ENCODE data around the gene ST3GAL4. TPM values are rescaled to one million over a fixed set of nuclear protein-coding genes. Genes with fewer than 3 reads are reported as not detected.
"Not testable (repeated sequence)": the region's sequence is repeated elsewhere in the genome, so short reads cannot be mapped to it uniquely, and the experiment has no call there.

Gene ST3GAL4
- total RNA-seq, 1 donor from 2014 or later: 15.8 TPM

DNA sequence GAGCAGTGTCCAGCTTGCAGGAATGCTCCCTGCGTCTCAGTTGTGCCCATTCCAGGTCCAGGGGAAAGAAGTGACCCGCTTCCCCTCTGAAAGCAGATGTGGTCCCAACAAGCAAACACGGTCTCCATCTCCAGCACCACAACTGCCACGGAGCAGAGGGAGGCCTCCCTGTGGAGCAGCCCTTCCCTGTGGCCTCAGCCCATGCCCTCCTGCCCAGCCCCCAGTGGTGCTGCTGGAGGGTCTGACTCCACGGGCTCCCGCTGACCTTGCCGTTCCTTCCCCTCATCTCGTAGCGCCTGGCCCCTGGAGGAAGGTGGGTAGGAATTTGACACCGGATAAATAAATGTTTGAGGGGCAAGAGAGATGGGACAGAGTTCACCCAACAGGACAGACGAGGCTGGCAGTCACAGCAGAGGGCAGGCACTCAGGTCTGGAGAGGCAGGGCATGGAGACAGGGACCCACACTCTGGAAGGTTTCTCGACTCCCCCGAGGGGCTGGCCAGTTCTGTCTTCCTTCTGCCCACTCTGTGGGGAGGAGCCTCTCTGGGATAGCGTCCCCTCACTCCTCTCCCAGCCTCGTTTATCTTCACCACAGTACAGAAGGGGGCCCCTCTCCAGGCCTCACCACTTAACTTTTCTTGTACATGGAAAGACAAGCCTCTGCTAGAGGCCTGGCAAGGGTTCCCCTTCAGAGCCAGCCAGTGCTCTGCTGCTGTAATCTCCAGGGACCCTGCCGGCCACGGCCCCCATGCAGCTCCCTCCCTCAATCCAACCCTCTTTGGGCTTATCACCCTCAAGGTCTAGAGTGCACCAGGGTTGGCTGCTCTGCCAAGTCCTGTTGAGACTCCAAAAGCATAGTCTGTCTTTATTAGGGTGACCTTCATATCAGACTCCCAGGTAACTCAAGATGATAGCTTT lies 7.5 kb upstream of the ST3GAL4 start:
- no peak for DNase-seq

DNA sequence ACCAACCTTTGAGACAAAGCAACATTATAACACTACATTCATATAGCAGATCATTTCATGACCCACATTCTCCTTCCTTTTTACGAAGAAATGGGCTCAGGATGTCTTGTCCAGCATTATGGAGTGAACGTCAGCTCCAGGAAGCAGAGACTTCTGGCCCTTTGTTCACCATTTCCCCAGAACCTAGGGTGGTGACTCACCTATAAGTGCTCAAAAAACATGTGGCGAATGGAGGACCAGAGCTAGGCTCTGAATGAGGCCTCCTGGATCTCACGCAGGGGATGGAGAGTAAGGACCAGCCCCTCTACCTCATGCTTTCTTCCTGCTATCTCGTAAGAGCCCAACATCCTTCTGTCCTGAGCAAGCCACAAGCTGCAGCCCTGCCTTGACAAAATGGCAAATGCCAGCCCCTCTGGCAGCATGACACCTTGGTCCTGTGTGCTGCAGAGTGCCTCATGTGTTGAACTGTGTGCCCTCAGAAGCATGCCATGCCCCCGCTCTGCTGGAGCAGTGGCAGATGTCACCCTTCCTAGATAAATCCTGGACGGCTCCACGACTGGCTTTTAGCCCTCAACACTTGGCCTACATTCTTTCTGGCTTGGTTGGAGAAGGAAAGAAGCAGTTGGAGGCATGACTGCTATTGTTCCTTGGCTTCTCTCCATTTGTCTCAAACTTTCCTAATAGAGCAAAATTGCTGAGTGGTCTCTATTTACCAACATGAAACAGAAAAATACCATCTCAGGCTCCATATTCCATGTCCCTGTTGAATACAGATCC lies 6.5 kb upstream of the ST3GAL4 start:
- DNase-seq: peak; percentile 92

DNA sequence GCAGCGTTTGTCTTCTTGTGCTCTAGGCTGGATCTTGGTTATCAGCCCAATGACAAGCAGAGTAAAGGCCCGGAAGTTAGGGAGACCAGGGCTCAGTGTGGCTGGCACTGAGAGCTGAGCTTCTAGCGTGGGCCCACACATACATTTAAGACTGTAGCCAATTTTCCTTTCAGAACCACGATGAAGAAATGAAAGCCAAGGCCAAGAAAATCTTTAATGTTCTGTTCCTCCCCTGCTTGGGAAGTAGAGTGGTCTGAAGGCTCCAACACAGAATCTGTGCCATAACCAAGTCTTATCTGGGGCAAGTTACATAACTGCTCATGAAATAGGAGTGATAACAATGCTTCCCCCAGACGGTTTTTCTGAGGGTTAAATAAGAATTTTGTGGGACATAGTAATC lies 4.7 kb upstream of the ST3GAL4 start:
- no peak for DNase-seq

DNA sequence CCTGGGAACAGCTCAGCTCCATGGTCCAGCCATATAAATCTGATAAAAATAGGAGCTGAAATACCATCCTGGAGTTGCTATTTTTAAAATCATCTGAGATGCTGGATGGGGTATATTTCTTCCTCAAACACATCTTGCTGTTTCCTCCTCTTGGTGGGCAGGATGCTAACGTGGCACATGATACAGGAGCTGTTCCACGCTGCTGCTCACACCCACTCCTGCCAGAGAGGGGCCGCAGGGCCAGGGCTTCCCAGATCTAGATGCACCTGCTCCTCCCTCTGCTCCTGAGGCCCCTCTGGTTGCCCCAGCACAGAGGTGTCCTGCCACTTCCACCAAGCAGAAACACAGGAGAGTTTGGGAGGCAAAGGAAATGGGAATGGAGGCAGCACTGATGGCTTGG lies 3.3 kb upstream of the ST3GAL4 start:
- DNase-seq: no peak

DNA sequence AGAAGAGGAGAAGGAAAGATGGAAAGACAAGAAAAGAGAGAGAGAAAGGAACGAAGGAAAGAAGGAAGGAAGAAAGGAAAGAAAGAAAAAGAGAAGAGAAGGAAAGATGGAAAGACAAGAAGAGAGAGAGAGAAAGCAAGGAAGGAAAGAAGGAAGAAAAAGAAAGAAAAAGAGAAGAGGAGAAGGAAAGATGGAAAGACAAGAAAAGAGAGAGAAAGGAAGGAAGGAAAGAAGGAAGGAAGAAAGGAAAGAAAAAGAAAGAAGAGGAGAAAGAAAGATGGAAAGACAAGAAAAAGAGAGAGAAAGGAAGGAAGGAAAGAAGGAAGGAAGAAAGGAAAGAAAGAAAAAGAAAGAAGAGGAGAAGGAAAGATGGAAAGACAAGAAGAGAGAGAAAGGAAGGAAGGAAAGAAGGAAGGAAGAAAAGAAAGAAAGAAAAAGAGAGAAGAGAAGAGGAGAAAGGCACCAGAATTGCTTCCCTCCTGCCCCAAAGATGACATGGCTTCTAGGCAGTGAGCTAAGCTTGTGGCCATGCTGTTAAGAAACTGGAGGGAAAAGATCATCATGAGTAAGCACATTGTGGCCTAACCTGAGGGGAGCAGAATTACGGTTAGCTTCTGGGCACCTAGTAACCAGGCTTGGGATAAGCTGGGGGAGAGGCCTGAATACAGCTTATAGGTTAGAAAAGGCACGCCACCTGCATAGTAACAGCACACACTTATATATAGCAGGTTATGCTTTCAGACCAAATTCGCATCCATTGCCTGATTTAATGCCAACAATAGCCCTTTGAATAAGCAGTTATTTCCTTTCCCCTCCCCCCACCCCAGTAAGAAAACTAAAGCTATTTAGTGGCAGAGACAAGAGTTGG lies 2.3 kb upstream of the ST3GAL4 start:
- peak; percentile 48 for DNase-seq

DNA sequence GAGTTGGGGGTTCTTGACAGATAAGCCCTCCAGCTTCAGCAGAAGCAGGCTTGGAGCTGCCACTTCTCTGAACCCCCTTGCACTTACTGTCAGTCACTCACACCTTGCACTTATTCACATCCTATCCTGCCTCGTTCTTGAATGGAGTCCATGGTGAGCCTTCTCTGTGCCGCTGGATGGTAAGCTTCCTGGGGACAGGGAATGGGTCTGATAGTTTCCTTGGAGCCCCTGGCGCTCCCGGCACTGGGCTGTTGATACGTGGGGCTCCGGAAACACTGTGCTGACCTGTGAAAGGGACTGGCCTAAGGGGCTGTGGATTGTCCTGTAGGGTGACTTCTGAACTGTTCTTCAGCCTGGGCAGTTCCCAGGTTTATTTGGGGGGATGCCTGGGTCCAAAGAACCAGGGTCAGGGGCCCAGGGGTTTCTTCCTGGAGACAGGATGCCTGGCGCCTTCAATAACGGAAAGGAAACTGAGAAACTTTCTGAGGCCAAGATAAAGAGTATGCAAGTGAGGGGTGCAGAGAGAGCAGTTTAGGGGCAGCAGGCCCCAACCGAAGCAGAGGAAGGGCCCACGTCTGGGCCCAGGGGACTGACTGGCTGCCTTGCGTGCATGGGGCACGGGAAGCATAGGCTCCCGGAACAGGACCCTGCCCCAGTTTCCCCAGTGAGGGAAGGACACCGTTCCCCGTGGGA lies 709 bp upstream of the ST3GAL4 start:
- peak; percentile 30 for DNase-seq

DNA sequence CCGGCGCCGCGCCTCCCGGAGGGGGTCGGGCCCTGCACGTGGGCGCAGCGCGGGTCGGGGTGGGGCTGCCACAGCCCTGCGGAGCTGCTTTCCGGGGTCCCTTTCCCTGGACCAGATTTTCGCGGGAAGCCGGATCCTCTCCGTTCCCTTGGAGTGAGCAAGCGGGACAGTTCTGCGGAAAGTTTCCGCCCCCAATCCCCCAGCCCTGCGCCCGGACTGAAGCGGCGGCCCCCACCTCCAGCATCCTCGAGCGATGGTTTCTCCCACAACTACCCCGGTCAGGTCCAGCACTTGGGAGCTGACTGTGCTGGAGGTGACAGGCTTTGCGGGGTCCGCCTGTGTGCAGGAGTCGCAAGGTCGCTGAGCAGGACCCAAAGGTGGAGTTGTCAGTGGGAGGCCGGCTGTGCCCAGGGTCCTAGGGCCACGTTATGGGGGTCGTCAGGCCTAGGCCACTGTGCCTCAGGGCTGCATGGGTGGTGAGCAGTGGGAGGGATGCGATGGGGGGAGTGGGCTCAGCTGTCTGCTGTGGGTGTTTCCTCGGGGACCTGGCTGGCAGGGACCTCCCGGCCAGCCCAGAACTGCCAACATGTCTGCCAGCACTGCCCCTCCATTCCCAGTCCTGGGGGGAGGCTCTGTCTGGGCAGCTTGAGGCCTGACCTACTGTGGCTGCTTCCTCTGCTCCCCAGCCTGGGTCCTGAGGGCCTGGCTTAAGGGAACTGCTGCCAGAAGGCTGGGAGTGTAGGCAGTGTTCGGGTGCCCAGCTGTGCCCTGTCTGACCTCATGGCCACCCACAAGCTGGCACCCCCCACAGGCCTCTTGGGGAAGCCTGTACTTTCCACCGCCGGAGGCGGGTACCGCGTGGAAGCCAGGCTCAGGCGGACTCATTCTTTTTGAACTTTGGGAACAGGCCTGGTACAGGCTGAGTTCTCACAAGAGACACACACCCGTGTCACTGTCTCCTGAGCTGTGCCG lies 726 bp downstream of the ST3GAL4 start:
- DNase-seq: peak; percentile 39

DNA sequence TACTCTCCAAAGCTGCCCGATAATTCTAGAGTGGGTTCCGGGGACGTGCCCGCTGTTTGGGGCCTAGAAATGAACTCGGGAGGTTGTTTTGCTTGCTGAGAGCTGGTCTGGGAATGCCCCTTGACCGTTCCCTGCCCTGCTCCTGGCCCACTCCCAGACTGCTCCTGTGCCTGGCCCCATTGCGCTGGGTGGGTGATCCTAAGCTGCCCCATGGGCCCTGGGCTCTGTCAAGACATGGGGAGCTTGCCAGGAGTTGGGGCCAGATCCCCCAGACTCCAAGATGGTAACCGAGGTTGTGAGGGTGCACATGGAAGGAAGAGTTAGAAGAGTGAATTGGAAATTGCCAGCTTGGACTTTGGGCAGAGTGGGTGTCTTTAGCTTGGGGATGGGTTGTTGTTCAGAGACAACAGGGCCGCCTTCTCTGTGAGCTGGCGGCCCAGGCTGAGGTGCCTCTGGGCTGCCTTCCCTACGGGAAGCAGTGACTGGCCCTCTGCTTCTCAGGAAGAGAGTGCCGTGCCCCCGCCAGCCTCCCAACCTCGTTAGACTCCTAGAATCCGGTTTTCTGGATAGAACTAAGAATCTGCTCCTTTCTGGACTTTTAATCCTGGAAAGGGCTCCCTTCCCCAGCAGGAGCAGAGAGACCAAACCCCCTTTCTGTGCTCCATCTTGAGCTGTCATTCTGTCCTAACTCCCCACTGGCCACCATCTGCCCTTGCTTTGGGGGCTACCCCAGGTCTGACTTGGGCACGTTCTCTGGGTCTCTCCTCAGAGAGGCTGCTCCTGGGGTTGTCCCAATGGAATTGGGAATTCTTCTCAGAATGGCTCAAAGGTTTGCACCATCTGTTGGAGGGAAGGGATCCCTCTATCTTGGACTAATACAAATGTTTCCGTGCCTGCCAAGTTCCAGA lies 1.8 kb downstream of the ST3GAL4 start:
- no peak for DNase-seq

DNA sequence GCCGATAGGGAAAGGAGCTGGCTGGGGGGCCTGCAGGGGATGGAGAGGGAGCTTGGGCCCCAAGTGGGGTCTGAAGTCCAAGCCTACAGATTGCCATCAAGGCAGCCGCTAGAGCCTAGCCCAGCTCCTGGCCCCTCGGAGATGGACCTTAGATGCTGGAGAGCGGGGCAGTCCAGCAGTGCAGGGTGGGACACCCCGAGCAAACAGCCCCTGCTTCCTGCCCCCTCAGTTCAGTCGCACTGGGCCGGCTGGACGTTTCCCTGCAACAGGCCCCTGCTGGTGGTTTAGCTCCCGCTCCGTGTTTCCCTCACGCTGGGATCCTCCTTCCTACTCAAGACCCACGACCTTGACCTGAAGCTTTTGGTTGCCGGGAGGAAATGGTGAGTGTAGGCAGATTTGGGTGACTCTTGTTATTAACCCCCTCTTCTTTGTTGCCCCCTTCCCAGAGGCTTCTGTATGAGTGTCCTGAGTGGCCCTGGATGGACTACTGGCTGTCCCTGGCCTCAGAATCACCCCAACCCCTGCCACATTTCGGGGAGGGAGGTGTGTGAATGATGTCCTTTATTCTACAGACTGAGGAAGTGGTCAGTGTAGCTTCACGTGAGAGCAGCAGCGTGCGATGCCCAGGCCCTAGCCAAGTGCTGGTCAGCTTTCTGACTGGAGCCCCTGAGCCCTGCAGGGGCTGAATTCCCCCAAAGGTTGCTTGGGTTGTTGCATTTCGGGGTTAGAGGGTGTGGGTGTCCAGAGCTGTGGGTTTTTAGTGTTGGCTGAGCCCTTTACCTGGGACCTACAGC lies 2.7 kb downstream of the ST3GAL4 start:
- no peak for DNase-seq

DNA sequence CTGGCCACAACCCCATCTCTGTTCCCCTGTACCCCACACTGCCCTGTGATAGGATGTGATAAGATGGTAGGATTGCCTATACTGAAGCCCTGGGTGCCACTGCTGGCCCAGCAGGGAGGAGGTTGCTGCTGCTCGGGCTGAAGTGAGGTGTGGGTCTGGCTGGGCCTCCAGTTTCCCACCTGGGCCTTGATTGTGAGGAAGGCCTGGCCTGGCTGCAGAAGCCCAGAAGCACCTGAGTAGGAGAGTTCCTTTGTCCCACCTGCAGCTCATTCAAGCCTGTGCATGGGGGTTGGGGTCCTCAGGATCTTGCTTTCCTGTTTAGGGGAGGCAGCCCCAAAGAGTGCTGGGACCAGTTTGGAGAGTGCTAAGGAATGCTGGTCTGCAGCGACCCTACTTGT lies 3.3 kb downstream of the ST3GAL4 start:
- DNase-seq: no peak

DNA sequence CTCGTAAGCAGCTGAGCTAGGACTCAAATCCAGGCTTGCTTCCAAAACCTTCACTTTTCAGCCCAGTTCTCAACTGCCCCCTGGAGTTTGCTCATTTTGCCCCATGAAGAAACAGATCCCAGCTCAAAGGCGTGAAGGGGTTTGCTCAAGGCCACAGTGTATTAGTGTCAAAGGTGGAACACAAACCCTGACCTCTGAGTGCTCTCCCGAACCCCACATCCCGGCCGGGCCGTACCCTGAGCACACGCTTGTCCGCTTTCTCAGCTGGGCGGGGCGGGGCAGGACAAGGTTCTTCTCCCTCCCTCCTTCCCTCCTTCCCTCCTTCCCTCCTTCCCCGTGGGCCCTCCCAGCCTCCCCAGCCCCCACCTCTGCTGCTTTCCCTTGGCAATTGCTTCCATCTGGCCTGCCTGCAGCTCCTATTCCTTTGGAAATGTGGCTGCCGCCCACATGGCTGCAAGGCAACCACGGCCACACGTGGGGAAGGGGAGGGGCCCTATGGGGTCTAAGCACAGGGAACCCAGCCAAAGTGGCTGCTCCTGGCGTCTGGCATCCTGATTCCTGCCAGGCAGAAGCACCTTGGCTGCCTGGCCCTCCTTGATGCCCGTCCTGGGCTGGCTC lies 4.1 kb downstream of the ST3GAL4 start:
- no peak for DNase-seq

DNA sequence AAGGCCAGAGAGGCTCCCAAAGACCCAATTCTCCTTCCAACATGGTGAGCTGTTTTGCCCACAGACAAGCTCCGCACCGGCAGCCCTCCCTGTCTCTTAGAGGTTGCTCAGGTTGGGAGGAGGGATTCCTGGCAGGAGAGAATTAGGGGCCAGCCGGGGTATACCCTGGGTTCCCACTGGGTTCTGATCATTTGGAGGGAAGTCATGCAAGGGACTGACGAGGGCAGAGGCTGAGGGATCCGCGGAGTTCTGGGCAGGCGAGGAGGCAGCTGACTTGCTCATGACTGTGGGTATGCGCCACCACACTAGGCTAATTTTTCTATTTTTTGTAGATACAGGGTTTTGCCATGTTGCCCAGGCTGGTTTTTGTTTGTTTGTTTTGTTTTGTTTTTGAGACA lies 4.6 kb downstream of the ST3GAL4 start:
- DNase-seq: no peak

DNA sequence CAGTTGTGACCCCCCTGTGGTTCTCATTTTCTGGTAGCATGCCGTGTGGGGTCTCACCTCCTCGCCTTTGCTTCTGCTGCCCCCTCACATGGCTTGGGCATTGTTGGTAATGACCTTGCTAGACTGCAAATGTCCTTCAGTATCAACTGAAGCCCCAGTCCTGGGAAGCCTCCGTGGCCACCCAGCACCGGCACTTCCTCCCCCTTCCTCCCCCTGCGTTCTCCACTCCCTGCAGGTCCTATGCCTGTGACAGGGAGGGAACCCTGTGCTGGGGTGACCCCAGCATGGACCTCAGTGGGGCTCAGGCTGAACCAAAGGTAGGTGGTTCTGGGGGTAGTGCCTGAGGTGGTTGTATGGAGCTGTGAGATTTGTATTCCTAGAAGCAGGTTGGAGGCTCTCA lies 5.9 kb downstream of the ST3GAL4 start:
- DNase-seq: no peak

DNA sequence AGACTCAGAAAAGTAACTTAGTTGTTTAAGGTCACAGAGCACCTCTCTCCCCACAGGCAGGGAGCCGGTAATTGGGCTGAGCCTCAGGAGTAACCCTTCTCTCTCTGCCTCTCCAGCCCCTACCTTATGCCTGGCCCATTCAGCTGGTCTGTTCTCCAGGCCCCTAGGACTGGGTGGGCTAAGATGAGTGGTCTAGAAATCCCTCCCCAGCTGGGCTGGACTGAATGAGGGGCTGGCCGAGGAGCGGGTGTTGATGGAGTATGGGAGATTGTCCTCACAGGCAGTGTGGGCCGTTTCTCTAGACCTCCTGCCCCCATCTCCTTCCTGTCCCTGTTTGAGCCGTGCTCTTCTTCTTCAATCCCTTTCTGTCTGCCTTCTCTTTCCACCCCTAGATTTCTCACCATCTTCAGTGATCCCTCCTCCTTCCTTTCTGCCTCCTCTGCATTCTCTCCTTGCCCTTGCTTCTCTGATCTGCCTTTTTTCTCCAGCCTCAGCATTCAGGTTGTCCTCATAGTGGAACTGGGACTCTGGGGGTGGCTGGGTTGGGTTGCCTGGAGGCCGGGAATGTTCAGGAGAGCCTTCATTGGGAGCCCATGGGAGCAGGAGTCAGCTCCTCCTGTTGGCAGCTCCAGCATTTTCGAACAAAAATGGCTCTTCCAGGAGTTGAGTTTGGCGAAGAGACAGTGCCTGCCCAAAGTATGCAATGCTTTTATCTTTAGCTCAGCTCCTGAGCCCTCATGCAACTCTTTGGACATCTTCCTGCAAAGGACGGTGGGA lies 7.6 kb downstream of the ST3GAL4 start:
- DNase-seq: no peak

DNA sequence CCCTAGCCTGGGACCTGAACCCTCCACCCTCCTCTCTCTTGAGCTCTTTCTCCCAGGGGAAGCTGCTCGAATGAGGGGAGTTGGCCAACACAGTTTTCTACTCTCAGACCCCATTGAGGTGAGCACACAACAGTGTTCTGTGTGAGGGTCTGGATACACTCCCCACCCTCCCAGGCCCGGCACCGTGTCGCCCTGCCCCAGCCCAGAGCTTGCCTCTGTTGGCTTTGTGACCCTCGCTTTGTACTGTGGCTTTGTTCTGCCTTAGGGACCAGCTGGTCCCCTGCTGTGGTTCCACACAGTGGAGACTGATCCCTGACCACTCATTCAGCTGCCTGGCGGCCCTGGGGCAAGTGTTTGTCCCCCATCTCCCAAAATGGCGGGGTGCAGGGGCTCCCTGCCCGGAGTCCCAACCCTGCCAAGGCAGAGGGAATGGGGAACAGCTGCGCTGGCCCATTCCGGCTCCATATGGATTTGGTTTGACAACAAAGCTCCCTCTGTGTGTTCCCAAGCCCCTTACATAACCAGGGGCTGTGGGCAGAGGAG lies 8.3 kb downstream of the ST3GAL4 start:
- DNase-seq: no peak

DNA sequence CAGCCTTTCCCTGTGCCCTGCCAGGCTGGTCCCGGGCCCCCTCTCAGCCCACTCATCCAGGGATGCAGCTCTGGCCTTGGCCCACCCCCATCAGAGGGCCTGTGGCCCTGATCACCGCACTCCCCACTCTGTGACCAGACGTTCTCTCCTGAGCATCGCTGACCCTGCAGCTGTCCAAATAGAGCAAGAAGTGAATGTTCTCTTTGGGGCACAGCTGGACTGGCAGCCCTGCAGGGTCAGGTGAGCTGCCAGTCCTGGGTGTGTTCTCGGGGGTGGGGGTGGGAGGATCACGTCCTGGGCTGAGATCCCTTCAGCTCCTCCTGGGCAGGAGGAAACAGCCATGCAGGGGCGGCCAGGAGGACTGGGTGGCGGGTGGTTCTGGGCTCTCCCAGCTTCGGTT lies 9.2 kb downstream of the ST3GAL4 start:
- not testable (repeated sequence) for DNase-seq

DNA sequence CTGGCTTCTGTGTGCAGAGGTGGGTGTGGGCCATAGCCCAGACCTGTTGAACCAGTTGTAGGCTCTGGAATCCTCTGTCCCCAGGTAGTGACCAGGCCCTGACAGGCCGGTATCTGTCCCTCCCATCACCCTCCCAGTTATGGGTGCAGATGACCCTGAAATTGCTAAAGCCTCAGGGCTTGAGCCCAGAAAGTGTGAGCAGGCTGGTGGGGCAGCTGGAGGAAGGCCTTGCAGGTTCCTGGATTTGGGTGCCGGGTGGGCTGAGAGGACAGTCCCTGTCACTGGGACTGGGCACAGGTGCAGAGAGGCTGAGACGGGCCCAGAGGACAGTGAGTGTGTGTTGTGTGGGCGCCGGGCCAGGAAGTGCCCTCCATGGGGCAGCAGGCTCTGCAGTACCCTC lies 10.0 kb downstream of the ST3GAL4 start:
- DNase-seq: not testable (repeated sequence)
